K562 (cell line): ENCODE data around the gene RPRD1B. TPM values are rescaled to one million over a fixed set of nuclear protein-coding genes. Genes with fewer than 3 reads are reported as not detected.

Experiments
- BCOR ChIP-seq: fragments of 450-650 bp; IDR thresholded peaks from 2 replicates; pipeline ENCODE4 v1.6.1; 2016
- BRD4 ChIP-seq: fragments of 200-600 bp; sonication (generic); IDR thresholded peaks from 2 replicates; pipeline ENCODE4 v1.6.1; 2017; ENCODE audit warnings: inconsistent platforms
- E2F8 ChIP-seq: fragments of 450-650 bp; IDR thresholded peaks from 2 replicates; pipeline ENCODE4 v1.7.1; 2018; ENCODE audit warnings: mild to moderate bottlenecking, low read depth; ENCODE audit not compliant: partially characterized antibody
- E4F1 ChIP-seq: fragments of 250-450 bp; sonication (Bioruptor Pico); IDR thresholded peaks from 2 replicates; pipeline ENCODE4 v1.5.0; 2021; ENCODE audit warnings: mild to moderate bottlenecking, borderline replicate concordance
- EP300 ChIP-seq: IDR thresholded peaks from 2 replicates; pipeline ENCODE4 v1.6.1; 2012; ENCODE audit warnings: low read length, improper control_type of control experiment
- KLF10 ChIP-seq: fragments of 250-450 bp; sonication (Bioruptor Pico); IDR thresholded peaks from 2 replicates; pipeline ENCODE4 v1.6.1; 2021; ENCODE audit warnings: matching md5 sums
- MCM3 ChIP-seq: fragments of 450-650 bp; IDR thresholded peaks from 2 replicates; pipeline ENCODE4 v1.6.1; 2016
- NCOA6 ChIP-seq: fragments of 450-650 bp; IDR thresholded peaks from 2 replicates; pipeline ENCODE4 v1.6.1; 2017; ENCODE audit warnings: mild to moderate bottlenecking
- PHF8 ChIP-seq: fragments of 200-600 bp; sonication (generic); IDR thresholded peaks from 2 replicates; pipeline ENCODE4 v1.6.1; 2012; ENCODE audit warnings: mixed run types, mild to moderate bottlenecking, inconsistent platforms, low read length, moderate library complexity, borderline replicate concordance
- PRDM10 ChIP-seq: fragments of 450-650 bp; IDR thresholded peaks from 2 replicates; pipeline ENCODE4 v1.6.1; 2018; ENCODE audit not compliant: partially characterized antibody
- RBFOX2 ChIP-seq: fragments of 200-400 bp; formaldehyde crosslinking; IDR thresholded peaks from 2 replicates; pipeline ENCODE4 v1.6.1; 2017; ENCODE audit warnings: low read depth, mild to moderate bottlenecking, low read length, moderate library complexity
- RBM15 ChIP-seq: fragments of 200-400 bp; formaldehyde crosslinking; IDR thresholded peaks from 2 replicates; pipeline ENCODE4 v1.6.1; 2018; ENCODE audit warnings: mild to moderate bottlenecking, low read length, moderate library complexity; ENCODE audit not compliant: insufficient read depth
- RBM39 ChIP-seq: fragments of 200-400 bp; formaldehyde crosslinking; optimal IDR thresholded peaks from 2 replicates; pipeline ENCODE3; 2018; ENCODE audit warnings: low read depth, low read length
- SNIP1 ChIP-seq: fragments of 450-650 bp; IDR thresholded peaks from 2 replicates; pipeline ENCODE4 v1.7.1; 2017; ENCODE audit warnings: low read depth, mild to moderate bottlenecking
- SP1 ChIP-seq: sonication (generic); formaldehyde crosslinking; IDR thresholded peaks from 2 replicates; pipeline ENCODE4 v1.8.1; 2022; ENCODE audit warnings: mild to moderate bottlenecking, missing genetic modification reagents
- SPI1 ChIP-seq: IDR thresholded peaks from 2 replicates; pipeline ENCODE4 v1.6.1; 2011; ENCODE audit warnings: low read depth, low read length, control low read depth, borderline replicate concordance
- TRIM28 ChIP-seq: fragments of 450-650 bp; IDR thresholded peaks from 2 replicates; pipeline ENCODE4 v1.6.1; 2017
- ZNF146 ChIP-seq: IDR thresholded peaks from one replicate; pipeline ENCODE4 v1.6.1; 2018; ENCODE audit warnings: missing compliant biosample characterization; ENCODE audit not compliant: unreplicated experiment
- ZNF511 ChIP-seq: sonication (generic); formaldehyde crosslinking; IDR thresholded peaks from 2 replicates; pipeline ENCODE4 v1.8.0; 2022; ENCODE audit warnings: mild to moderate bottlenecking, missing genetic modification reagents
- ZZZ3 ChIP-seq: fragments of 450-650 bp; IDR thresholded peaks from 2 replicates; pipeline ENCODE4 v1.6.1; 2016; ENCODE audit warnings: antibody characterized with exemption, mild to moderate bottlenecking, moderate library complexity
- polyA plus RNA-seq, 8 experiments: library from polyadenylated mRNA; depleted of rRNA in 4 of 8; stranded (reverse) in 5 of 8; unstranded in 3 of 8; fragments of >200 nt; fragmentation: Nextera tagmentation in 2 of 8; fragmentation: Illumina TruSeq in 1 of 8; extraction: Ambion mirVana in 2 of 8; extraction: Trizol in 1 of 8; gene quantifications; 2 replicates each; pipeline versions ENCODE4 v1.2.1 to v1.2.3, GENCODE V29; 2011 to 2014; ENCODE audit warnings: inconsistent platforms in 1 of 8, missing spikeins in 1 of 8
- total RNA-seq, 7 experiments: library from RNA; depleted of rRNA in 6 of 7; stranded (reverse); fragments of >200 nt in 6 of 7; fragmentation: Illumina TruSeq in 2 of 7; extraction: Trizol in 2 of 7; gene quantifications; 2 replicates each; pipeline versions ENCODE4 v1.2.1 to v1.2.3, GENCODE V29; 2011 to 2021; ENCODE audit warnings: low replicate concordance in 1 of 7

The RPRD1B gene
- total and polyA plus RNA-seq, 9 of the 15 experiments (the other 6 are each of a cell fraction or from before 2014, with no cell fraction given), result 5.5 to 43.0 (median 24.4) TPM

GRCh38 chr20:38109591-38110524 lies 76.3 kb downstream of the RPRD1B start (continued):
- TF ChIP-seq SPI1 (0 out of 2 replicates have a peak, but pooled peaks have one; percentile 14), PHF8 (no peak), SP1 (CRISPR knock-in tag) (no peak), MCM3 (no peak), ZNF511 (CRISPR knock-in tag) (no peak), E4F1 (CRISPR knock-in tag) (no peak), RBM39 (no peak), ZZZ3 (no peak), BRD4 (no peak), PRDM10 (no peak), EP300 (peak; percentile 60), ZNF146 (CRISPR knock-in tag) (no peak), BCOR (no peak), NCOA6 (no peak), RBM15 (no peak), E2F8 (no peak), RBFOX2 (no peak), SNIP1 (no peak), KLF10 (no peak), TRIM28 (no peak)
